HCT116 (cell line): ENCODE results near the gene TESK1. TPM values are rescaled to one million over a fixed set of nuclear protein-coding genes. Genes with fewer than 3 reads are reported as not detected.

Experiments used
- ATAC-seq: fragments of 200-7000 bp; cut with Tn5 transposase; 2 replicates; pipeline ENCODE4 v1.9.1; 2020; ENCODE audit warnings: mild to moderate bottlenecking, moderate library complexity
- BruUV-seq: library from RNA; stranded (reverse); fragments of 400-500 nt; replicated peaks from 2 replicates; lab custom pipeline; 2021; lab: Mats Ljungman, UMichigan
- CTCF ChIA-PET: fragments of 300-600 bp; sonication (Branson Sonifier 250); formaldehyde crosslinking; loops from one replicate; lab custom pipeline; 2021; ENCODE audit warnings: antibody characterized with exemption; lab: Charles Lee
- POLR2A ChIA-PET: fragments of 300-600, 350-600 bp; sonication (Branson Sonifier 250); formaldehyde crosslinking; loops from one replicate; lab custom pipeline; 2021; ENCODE audit warnings: antibody characterized with exemption; lab: Charles Lee
- RAD21 ChIA-PET, 2 experiments: fragments of 300-600 bp; sonication (Branson Sonifier 250); formaldehyde crosslinking; loops; one replicate each; lab custom pipeline; 2023; ENCODE audit warnings: low total read pairs in 2 of 2; ENCODE audit not compliant: uncharacterized antibody in 2 of 2, unreplicated experiment in 2 of 2, low non-redundant PET in 1 of 2; lab: Charles Lee
- DNase-seq: peaks from one replicate; pipeline ENCODE4 v3.0.0-alpha.2; 2010; ENCODE audit warnings: low read depth, low spot score
- H2AFZ ChIP-seq: fragments of 200-600 bp; shearing (Covaris generic), sonication (generic); 2 replicates; pipeline ENCODE4 v1.6.1; 2017; ENCODE audit warnings: low read depth, mixed run types, mixed read lengths, antibody characterized with exemption, low read length; ENCODE audit not compliant: poor library complexity, severe bottlenecking
- H3K27ac ChIP-seq: 2 replicates; pipeline ENCODE4 v1.5.1; 2012; ENCODE audit warnings: low read depth, low read length
- H3K27me3 ChIP-seq: fragments of 200-600 bp; sonication (generic); 2 replicates; pipeline ENCODE4 v1.6.1; 2016; ENCODE audit warnings: mixed run types, low read length, mixed read lengths; ENCODE audit not compliant: insufficient read depth
- H3K36me3 ChIP-seq, 2 experiments: fragments of 200-500 bp in 1 of 2; fragments of 200-600 bp in 1 of 2; sonication (Bioruptor generic) in 1 of 2; sonication (generic) in 1 of 2; 2 replicates each; pipeline versions ENCODE4 v1.5.1 to v1.6.1; 2014 to 2016; ENCODE audit warnings: low read length in 2 of 2, inconsistent platforms in 1 of 2, mixed read lengths in 1 of 2, mixed run types in 1 of 2; ENCODE audit not compliant: insufficient read depth in 2 of 2, control insufficient read depth in 1 of 2
- H3K4me1 ChIP-seq, 2 experiments: fragments of 200-600 bp in 1 of 2; sonication (generic) in 1 of 2; 2 replicates each; pipeline versions ENCODE4 v1.5.1 to v1.6.1; 2012 to 2017; ENCODE audit warnings: low read length in 2 of 2, inconsistent platforms in 1 of 2, mild to moderate bottlenecking in 1 of 2, mixed read lengths in 1 of 2, mixed run types in 1 of 2, moderate library complexity in 1 of 2; ENCODE audit not compliant: insufficient read depth in 2 of 2, control insufficient read depth in 1 of 2
- H3K4me2 ChIP-seq: fragments of 200-600 bp; sonication (generic); 2 replicates; pipeline ENCODE4 v1.6.1; 2017; ENCODE audit warnings: mixed run types, low read length, mixed read lengths
- H3K4me3 ChIP-seq, 2 experiments: fragments of 200-600 bp in 1 of 2; sonication (generic) in 1 of 2; replicated peaks in 1 of 2; 2 replicates each; pipeline ENCODE4 v1.5.1; 2011 to 2016; ENCODE audit warnings: low read length in 2 of 2, control low read depth in 1 of 2, low read depth in 1 of 2, mild to moderate bottlenecking in 1 of 2, mixed read lengths in 1 of 2, mixed run types in 1 of 2
- H3K79me2 ChIP-seq: fragments of 200-600 bp; sonication (generic); 2 replicates; pipeline ENCODE4 v1.6.1; 2017; ENCODE audit warnings: mild to moderate bottlenecking, mixed run types, low read length, moderate library complexity, mixed read lengths; ENCODE audit not compliant: insufficient read depth
- H3K9ac ChIP-seq: fragments of 200-600 bp; sonication (generic); 2 replicates; pipeline ENCODE4 v1.6.1; 2016; ENCODE audit warnings: low read length, mixed read lengths
- H3K9me2 ChIP-seq: fragments of 200-600 bp; sonication (generic), shearing (Covaris generic); 2 replicates; pipeline ENCODE4 v1.6.1; 2017; ENCODE audit warnings: mixed run types, mild to moderate bottlenecking, moderate library complexity; ENCODE audit not compliant: insufficient read depth
- H3K9me3 ChIP-seq, 2 experiments: fragments of 200-500 bp in 1 of 2; fragments of 200-600 bp in 1 of 2; sonication (Bioruptor generic) in 1 of 2; sonication (generic) in 1 of 2; 2 replicates each; pipeline ENCODE4 v1.6.1; 2014 to 2017; ENCODE audit warnings: low read length in 2 of 2, mixed read lengths in 2 of 2, inconsistent platforms in 1 of 2, low read depth in 1 of 2, mild to moderate bottlenecking in 1 of 2, mixed run types in 1 of 2, moderate library complexity in 1 of 2; ENCODE audit not compliant: control insufficient read depth in 1 of 2, insufficient read depth in 1 of 2
- H4K20me1 ChIP-seq: fragments of 200-600 bp; sonication (generic), shearing (Covaris generic); 2 replicates; pipeline ENCODE4 v1.6.1; 2017; ENCODE audit warnings: mixed run types, mild to moderate bottlenecking, moderate library complexity; ENCODE audit not compliant: insufficient read depth
- CBX3 ChIP-seq: IDR thresholded peaks from 2 replicates; pipeline ENCODE4 v1.6.1; 2012; ENCODE audit warnings: low read depth
- CEBPB ChIP-seq: IDR thresholded peaks from 2 replicates; pipeline ENCODE4 v1.6.1; 2012; ENCODE audit warnings: low read depth
- EGR1 ChIP-seq: IDR thresholded peaks from 2 replicates; pipeline ENCODE4 v1.6.1; 2012; ENCODE audit warnings: low read depth
- ELF1 ChIP-seq: IDR thresholded peaks from 2 replicates; pipeline ENCODE4 v1.6.1; 2012; ENCODE audit warnings: low read depth, borderline replicate concordance
- EZH2 ChIP-seq: fragments of 200-600 bp; sonication (generic); IDR thresholded peaks from 2 replicates; pipeline ENCODE4 v1.6.1; 2017; ENCODE audit warnings: antibody characterized with exemption, mixed run types
- EZH2phosphoT487 ChIP-seq: fragments of 200-600 bp; IDR thresholded peaks from 2 replicates; pipeline ENCODE4 v1.6.1; 2018; ENCODE audit warnings: antibody characterized with exemption, borderline replicate concordance
- JUND ChIP-seq: IDR thresholded peaks from 2 replicates; pipeline ENCODE4 v1.6.1; 2012
- POLR2A ChIP-seq: IDR thresholded peaks from 2 replicates; pipeline ENCODE4 v1.7.0; 2011; ENCODE audit warnings: borderline replicate concordance; ENCODE audit not compliant: insufficient read depth, insufficient read length; ENCODE audit errors: extremely low read depth
- POLR2AphosphoS5 ChIP-seq: IDR thresholded peaks from 2 replicates; pipeline ENCODE4 v1.6.1; 2011; ENCODE audit warnings: mild to moderate bottlenecking, low read depth, low read length, moderate library complexity
- RAD21 ChIP-seq: IDR thresholded peaks from 2 replicates; pipeline ENCODE4 v1.6.1; 2012; ENCODE audit warnings: low read depth, mild to moderate bottlenecking
- SIN3A ChIP-seq: IDR thresholded peaks from 2 replicates; pipeline ENCODE4 v1.6.1; 2012; ENCODE audit warnings: low read depth
- SP1 ChIP-seq: IDR thresholded peaks from 2 replicates; pipeline ENCODE4 v1.6.1; 2012; ENCODE audit warnings: low read depth
- SRF ChIP-seq: IDR thresholded peaks from 2 replicates; pipeline ENCODE4 v1.6.1; 2012; ENCODE audit warnings: low read depth
- TCF7L2 ChIP-seq: IDR thresholded peaks from 2 replicates; pipeline ENCODE4 v1.7.0; 2011; ENCODE audit warnings: borderline replicate concordance, inconsistent platforms; ENCODE audit not compliant: insufficient read depth, insufficient read length; ENCODE audit errors: extremely low read depth
- YY1 ChIP-seq: IDR thresholded peaks from 2 replicates; pipeline ENCODE4 v1.6.1; 2011; ENCODE audit warnings: low read length, low read depth, moderate library complexity, mild to moderate bottlenecking; ENCODE audit not compliant: insufficient replicate concordance; ENCODE audit errors: extremely low read depth
- intact Hi-C: fragments of 100-400 bp; cut with micrococcal nuclease; formaldehyde crosslinking; loops from 2 replicates; pipeline ENCODE4 v1.10.0; 2022
- total RNA-seq: library from RNA; stranded (reverse); gene quantifications from one replicate; pipeline ENCODE4 v1.2.1, GENCODE V29; 2021; ENCODE audit not compliant: unreplicated experiment
- TF ChIP-seq, protein P1 (sequence below), 3 experiments: fragments of 200-600 bp in 1 of 3; sonication (generic) in 1 of 3; IDR thresholded peaks in 2 of 3; conservative IDR thresholded peaks in 1 of 3; 2 replicates each; pipeline ENCODE4 v1.5.1; 2012 to 2017; ENCODE audit warnings: low read depth in 2 of 3, low read length in 2 of 3, antibody characterized with exemption in 1 of 3, borderline replicate concordance in 1 of 3, control low read depth in 1 of 3, mild to moderate bottlenecking in 1 of 3, mixed read lengths in 1 of 3, mixed run types in 1 of 3, moderate library complexity in 1 of 3; ENCODE audit not compliant: insufficient read depth in 1 of 3
- TF ChIP-seq, protein P2 (sequence below): IDR thresholded peaks from 2 replicates; pipeline ENCODE4 v1.6.1; 2011; ENCODE audit warnings: mild to moderate bottlenecking, low read length, moderate library complexity; ENCODE audit not compliant: insufficient replicate concordance; ENCODE audit errors: extremely low read depth
- TF ChIP-seq, protein P3 (sequence below): IDR thresholded peaks from 2 replicates; pipeline ENCODE4 v1.6.1; 2012
- TF ChIP-seq, protein P4 (sequence below): IDR thresholded peaks from 2 replicates; pipeline ENCODE4 v1.6.1; 2012; ENCODE audit warnings: low read depth

TESK1 gene
- total RNA-seq, 1 experiment from 2014 or later = 26.6 TPM

DNA sequence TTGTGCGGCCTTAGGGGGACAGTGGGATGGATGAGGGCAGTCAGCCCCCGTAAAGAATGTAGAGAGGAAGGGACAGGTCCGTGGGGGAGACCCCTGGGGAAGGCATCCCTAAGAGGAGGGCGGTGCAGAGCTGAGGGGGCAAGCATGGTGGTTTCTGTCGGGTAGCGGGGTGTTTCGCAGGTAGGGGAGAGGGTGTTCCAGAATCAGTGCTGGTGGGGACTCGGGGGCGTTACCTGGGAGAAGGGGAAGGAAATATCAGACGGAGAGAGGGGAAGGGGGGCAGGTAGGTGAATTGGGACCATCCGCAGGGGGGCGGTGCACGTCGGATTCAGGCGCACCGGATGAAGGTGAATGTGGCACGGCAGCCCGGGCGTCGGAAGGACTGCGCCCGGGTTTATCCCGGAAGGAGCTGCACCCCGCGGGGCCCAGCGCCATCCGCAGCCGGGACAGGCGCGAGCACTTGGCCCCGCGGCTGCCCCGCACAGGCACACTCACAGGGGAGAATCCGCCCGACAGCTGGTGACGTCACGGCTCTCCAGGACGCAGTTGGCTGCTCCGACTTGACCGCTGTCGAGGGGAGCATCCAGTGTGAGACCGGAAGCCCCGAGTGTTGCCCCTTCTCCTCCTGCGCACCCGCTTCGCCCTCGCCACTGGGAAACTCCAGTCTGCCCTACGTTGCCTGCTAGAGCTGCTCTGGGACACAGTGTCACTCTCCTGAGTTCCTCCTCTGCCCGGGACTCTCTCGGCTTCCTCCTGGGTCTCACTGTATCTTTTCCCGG lies 11.8 kb downstream of the TESK1 start:
- no peak overlapping the region for H3K4me2 ChIP-seq
- H3K27ac ChIP-seq = no peak overlapping the region
- RAD21 ChIA-PET = no interaction called here
- intact Hi-C loops = no loop called here
- H3K9me3 ChIP-seq = no peaks in the 10 kb centered on the region
- H3K27me3 ChIP-seq = no peaks in the 10 kb centered on the region
- ATAC-seq (no peak), DNase-seq (no peak)
- no peaks in the 10 kb centered on the region for H3K36me3 ChIP-seq
- H3K4me1 ChIP-seq = no peaks in the 10 kb centered on the region
- POLR2A ChIA-PET = no interaction called here
- TF ChIP-seq, protein P1, sequence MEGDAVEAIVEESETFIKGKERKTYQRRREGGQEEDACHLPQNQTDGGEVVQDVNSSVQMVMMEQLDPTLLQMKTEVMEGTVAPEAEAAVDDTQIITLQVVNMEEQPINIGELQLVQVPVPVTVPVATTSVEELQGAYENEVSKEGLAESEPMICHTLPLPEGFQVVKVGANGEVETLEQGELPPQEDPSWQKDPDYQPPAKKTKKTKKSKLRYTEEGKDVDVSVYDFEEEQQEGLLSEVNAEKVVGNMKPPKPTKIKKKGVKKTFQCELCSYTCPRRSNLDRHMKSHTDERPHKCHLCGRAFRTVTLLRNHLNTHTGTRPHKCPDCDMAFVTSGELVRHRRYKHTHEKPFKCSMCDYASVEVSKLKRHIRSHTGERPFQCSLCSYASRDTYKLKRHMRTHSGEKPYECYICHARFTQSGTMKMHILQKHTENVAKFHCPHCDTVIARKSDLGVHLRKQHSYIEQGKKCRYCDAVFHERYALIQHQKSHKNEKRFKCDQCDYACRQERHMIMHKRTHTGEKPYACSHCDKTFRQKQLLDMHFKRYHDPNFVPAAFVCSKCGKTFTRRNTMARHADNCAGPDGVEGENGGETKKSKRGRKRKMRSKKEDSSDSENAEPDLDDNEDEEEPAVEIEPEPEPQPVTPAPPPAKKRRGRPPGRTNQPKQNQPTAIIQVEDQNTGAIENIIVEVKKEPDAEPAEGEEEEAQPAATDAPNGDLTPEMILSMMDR (IDR thresholded peaks at IDR 0.05 in 2 of 3, conservative IDR thresholded peaks at IDR 0.05 in 1 of 3; ENCODE audit: borderline replicate concordance in 1 of 3, insufficient read depth in 1 of 3, low read depth in 2 of 3, low read length in 2 of 3) = no peak
- TF ChIP-seq, protein P2, sequence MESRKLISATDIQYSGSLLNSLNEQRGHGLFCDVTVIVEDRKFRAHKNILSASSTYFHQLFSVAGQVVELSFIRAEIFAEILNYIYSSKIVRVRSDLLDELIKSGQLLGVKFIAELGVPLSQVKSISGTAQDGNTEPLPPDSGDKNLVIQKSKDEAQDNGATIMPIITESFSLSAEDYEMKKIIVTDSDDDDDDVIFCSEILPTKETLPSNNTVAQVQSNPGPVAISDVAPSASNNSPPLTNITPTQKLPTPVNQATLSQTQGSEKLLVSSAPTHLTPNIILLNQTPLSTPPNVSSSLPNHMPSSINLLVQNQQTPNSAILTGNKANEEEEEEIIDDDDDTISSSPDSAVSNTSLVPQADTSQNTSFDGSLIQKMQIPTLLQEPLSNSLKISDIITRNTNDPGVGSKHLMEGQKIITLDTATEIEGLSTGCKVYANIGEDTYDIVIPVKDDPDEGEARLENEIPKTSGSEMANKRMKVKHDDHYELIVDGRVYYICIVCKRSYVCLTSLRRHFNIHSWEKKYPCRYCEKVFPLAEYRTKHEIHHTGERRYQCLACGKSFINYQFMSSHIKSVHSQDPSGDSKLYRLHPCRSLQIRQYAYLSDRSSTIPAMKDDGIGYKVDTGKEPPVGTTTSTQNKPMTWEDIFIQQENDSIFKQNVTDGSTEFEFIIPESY = no peak
- no peak for TF ChIP-seq SIN3A
- TF ChIP-seq CEBPB = no peak
- no peak for TF ChIP-seq JUND
- no peak for TF ChIP-seq TCF7L2
- TF ChIP-seq SP1 = no peak
- no peak for TF ChIP-seq CBX3
- no peak for TF ChIP-seq EZH2phosphoT487
- no peak for TF ChIP-seq POLR2AphosphoS5
- TF ChIP-seq RAD21 = no peak
- TF ChIP-seq, protein P3, sequence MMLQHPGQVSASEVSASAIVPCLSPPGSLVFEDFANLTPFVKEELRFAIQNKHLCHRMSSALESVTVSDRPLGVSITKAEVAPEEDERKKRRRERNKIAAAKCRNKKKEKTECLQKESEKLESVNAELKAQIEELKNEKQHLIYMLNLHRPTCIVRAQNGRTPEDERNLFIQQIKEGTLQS = no peak
- no peak for TF ChIP-seq SRF
- no peak for TF ChIP-seq EZH2
- TF ChIP-seq EGR1 = no peak
- TF ChIP-seq ELF1 = no peak
- TF ChIP-seq YY1 = no peak
- no peak for TF ChIP-seq POLR2A
- TF ChIP-seq, protein P4, sequence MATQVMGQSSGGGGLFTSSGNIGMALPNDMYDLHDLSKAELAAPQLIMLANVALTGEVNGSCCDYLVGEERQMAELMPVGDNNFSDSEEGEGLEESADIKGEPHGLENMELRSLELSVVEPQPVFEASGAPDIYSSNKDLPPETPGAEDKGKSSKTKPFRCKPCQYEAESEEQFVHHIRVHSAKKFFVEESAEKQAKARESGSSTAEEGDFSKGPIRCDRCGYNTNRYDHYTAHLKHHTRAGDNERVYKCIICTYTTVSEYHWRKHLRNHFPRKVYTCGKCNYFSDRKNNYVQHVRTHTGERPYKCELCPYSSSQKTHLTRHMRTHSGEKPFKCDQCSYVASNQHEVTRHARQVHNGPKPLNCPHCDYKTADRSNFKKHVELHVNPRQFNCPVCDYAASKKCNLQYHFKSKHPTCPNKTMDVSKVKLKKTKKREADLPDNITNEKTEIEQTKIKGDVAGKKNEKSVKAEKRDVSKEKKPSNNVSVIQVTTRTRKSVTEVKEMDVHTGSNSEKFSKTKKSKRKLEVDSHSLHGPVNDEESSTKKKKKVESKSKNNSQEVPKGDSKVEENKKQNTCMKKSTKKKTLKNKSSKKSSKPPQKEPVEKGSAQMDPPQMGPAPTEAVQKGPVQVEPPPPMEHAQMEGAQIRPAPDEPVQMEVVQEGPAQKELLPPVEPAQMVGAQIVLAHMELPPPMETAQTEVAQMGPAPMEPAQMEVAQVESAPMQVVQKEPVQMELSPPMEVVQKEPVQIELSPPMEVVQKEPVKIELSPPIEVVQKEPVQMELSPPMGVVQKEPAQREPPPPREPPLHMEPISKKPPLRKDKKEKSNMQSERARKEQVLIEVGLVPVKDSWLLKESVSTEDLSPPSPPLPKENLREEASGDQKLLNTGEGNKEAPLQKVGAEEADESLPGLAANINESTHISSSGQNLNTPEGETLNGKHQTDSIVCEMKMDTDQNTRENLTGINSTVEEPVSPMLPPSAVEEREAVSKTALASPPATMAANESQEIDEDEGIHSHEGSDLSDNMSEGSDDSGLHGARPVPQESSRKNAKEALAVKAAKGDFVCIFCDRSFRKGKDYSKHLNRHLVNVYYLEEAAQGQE = no peak
- no TSS peak for BruUV-seq
- no peak overlapping the region for H3K4me3 ChIP-seq
- H3K9me2 ChIP-seq = no peaks in the 10 kb centered on the region
- no peaks in the 10 kb centered on the region for H3K79me2 ChIP-seq
- H2AFZ ChIP-seq = no peak overlapping the region
- CTCF ChIA-PET = no interaction called here
- H4K20me1 ChIP-seq = no peaks in the 10 kb centered on the region
- H3K9ac ChIP-seq = no peak overlapping the region
